ENCODE results near the gene PHOSPHO1.
A peak's percentile ranks its signal among the peaks of the same experiment; 100 is the strongest.

PHOSPHO1 gene

GRCh38 chr17:49241692-49242397 lies 11.3 kb upstream of the PHOSPHO1 start:
- DNase-seq: no peak

GRCh38 chr17:49241040-49241439 lies 10.5 kb upstream of the PHOSPHO1 start:
- no peak for DNase-seq

GRCh38 chr17:49240619-49241018 lies 10.0 kb upstream of the PHOSPHO1 start:
- DNase-seq: no peak

- DNase-seq: no peak
Observed at GRCh38 chr17:49239963-49240362, 9.4 kb upstream of the PHOSPHO1 start.

- DNase-seq: no peak
Observed at GRCh38 chr17:49235896-49236295, 5.3 kb upstream of the PHOSPHO1 start.

- DNase-seq: no peak
Observed at GRCh38 chr17:49234509-49235080, 4.0 kb upstream of the PHOSPHO1 start.

GRCh38 chr17:49231563-49231894 lies 942 bp upstream of the PHOSPHO1 start:
- DNase-seq: no peak

- DNase-seq: no peak
Observed at GRCh38 chr17:49229805-49230600, 584 bp downstream of the PHOSPHO1 start.

GRCh38 chr17:49229076-49229804 lies 1.3 kb downstream of the PHOSPHO1 start:
- no peak for DNase-seq

GRCh38 chr17:49227436-49228261 lies 2.9 kb downstream of the PHOSPHO1 start:
- DNase-seq: peak; percentile 69

- no peak for DNase-seq
Observed at GRCh38 chr17:49226771-49227435, 3.7 kb downstream of the PHOSPHO1 start.

- no peak for DNase-seq
Observed at GRCh38 chr17:49225554-49226236, 4.9 kb downstream of the PHOSPHO1 start.

- no peak for DNase-seq
Observed at GRCh38 chr17:49224997-49225337, 5.6 kb downstream of the PHOSPHO1 start.

- DNase-seq: no peak
Observed at GRCh38 chr17:49224198-49224996, 6.2 kb downstream of the PHOSPHO1 start.

- peak; percentile 38 for DNase-seq
Observed at GRCh38 chr17:49223517-49224197, 6.9 kb downstream of the PHOSPHO1 start.

- no peak for DNase-seq
Observed at GRCh38 chr17:49223168-49223516, 7.4 kb downstream of the PHOSPHO1 start.

GRCh38 chr17:49219987-49220386 lies 10.6 kb downstream of the PHOSPHO1 start:
- DNase-seq: no peak

- DNase-seq: peak; percentile 85
Observed at GRCh38 chr17:49218941-49219913, 11.4 kb downstream of the PHOSPHO1 start.

Data from inflammatory macrophage treated with lipopolysaccharide for 4 hours (primary cell).